Measurements from ENCODE around the gene ABCC10. TPM values are rescaled to one million over a fixed set of nuclear protein-coding genes. Genes with fewer than 3 reads are reported as not detected.

The ABCC10 gene
- total and polyA plus RNA-seq, 7 donors = 2.4 to 25.0 (median 12.2) TPM

DNA sequence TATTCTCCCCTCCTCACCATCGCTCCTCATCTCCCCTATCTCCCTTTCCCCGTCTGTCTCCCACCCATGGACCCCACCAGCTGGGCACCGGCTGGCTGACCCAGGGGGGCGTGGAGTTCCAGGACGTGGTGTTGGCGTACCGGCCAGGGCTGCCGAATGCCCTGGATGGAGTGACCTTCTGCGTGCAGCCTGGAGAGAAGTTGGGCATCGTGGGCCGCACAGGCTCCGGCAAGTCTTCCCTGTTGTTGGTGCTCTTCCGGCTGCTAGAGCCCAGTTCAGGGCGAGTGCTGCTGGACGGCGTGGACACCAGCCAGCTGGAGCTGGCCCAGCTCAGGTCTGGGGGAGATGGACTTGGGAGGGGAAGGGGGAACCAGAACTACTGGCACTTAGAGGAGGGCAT lies 20.3 kb downstream of the ABCC10 start:
- no peak overlapping the region for H3K27ac ChIP-seq
- TF ChIP-seq EP300 (IDR thresholded peaks at IDR 0.05) (no peak), POLR2A (IDR thresholded peaks at IDR 0.05) (no peak)
- no peaks in the 10 kb centered on the region for H3K4me1 ChIP-seq
- intact Hi-C loops (cut with DNase I) = no loop called here
- no peaks in the 10 kb centered on the region for H3K9me3 ChIP-seq
- no peak for DNase-seq
- 95 to 97% methylated on average over 16 of the region's 16 CpGs for WGBS, 2 donors
- no peak overlapping the region for H3K4me3 ChIP-seq
- H3K27me3 ChIP-seq = no peaks in the 10 kb centered on the region
- H3K36me3 ChIP-seq = peaks cover 45 to 96% (median 71%) of the 10 kb centered on the region in 4 donors

DNA sequence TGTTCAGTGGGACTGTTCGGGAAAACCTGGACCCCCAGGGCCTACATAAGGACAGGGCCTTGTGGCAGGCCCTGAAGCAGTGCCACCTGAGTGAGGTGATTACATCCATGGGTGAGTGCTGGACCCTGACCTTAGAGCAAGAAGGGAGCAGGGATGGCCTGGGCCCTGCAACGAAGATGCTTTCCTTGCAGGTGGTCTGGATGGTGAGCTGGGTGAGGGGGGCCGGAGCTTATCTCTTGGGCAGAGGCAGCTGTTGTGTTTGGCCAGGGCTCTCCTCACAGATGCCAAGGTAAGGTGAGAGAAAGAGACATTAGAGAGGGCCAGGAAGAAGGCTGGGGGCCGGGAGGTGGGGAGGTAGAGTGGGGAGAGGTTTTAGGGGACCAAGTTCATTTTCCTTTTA lies 21.6 kb downstream of the ABCC10 start:
- TF ChIP-seq EP300 (IDR thresholded peaks at IDR 0.05) (no peak), POLR2A (IDR thresholded peaks at IDR 0.05) (no peak), POLR2AphosphoS5 (IDR thresholded peaks at IDR 0.05) (no peak)
- TF ChIP-seq, protein P1, sequence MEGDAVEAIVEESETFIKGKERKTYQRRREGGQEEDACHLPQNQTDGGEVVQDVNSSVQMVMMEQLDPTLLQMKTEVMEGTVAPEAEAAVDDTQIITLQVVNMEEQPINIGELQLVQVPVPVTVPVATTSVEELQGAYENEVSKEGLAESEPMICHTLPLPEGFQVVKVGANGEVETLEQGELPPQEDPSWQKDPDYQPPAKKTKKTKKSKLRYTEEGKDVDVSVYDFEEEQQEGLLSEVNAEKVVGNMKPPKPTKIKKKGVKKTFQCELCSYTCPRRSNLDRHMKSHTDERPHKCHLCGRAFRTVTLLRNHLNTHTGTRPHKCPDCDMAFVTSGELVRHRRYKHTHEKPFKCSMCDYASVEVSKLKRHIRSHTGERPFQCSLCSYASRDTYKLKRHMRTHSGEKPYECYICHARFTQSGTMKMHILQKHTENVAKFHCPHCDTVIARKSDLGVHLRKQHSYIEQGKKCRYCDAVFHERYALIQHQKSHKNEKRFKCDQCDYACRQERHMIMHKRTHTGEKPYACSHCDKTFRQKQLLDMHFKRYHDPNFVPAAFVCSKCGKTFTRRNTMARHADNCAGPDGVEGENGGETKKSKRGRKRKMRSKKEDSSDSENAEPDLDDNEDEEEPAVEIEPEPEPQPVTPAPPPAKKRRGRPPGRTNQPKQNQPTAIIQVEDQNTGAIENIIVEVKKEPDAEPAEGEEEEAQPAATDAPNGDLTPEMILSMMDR (IDR thresholded peaks at IDR 0.05) = no peak
- intact Hi-C loops (cut with DNase I) = no loop called here
- no peaks in the 10 kb centered on the region for H3K9me3 ChIP-seq
- H3K36me3 ChIP-seq = peaks cover 45 to 87% (median 61%) of the 10 kb centered on the region in 4 donors
- WGBS, 2 donors = 93 to 97% methylated on average over 4 of the region's 4 CpGs
- H3K4me3 ChIP-seq = no peak overlapping the region
- H3K4me1 ChIP-seq = no peaks in the 10 kb centered on the region
- no peak overlapping the region for H3K27ac ChIP-seq
- no peaks in the 10 kb centered on the region for H3K27me3 ChIP-seq
- no peak for DNase-seq

DNA sequence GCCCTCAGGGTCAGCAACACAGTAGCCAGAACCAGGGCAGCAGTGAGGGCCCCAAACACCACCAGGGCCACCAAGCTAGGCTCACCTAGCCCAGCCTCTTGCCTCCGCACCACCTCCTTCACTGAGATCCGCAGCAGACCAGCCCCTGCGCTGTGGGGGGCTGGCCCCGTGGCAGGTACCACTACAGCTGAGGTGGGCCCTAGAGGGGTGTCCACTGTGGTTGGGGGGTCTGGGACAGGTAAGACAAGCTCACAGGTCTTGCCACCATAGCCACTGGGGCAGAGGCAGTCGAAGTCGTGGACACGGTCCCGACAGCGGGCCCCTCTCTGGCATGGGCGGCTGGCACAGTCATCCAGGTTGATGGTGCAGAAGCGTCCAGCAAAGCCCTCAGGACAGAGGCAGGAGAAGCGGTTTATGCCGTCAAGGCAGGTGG lies 23.4 kb downstream of the ABCC10 start:
- TF ChIP-seq POLR2AphosphoS5 (IDR thresholded peaks at IDR 0.05) (no peak), EP300 (IDR thresholded peaks at IDR 0.05) (no peak), POLR2A (IDR thresholded peaks at IDR 0.05) (no peak)
- TF ChIP-seq, protein P1 (IDR thresholded peaks at IDR 0.05) = no peak
- no peak for DNase-seq
- intact Hi-C loops (cut with DNase I) = no loop called here
- peaks cover 4 to 12% (median 4%) of the 10 kb centered on the region in 3 donors for H3K27me3 ChIP-seq
- no peak overlapping the region for H3K4me3 ChIP-seq
- H3K9me3 ChIP-seq = no peaks in the 10 kb centered on the region
- peaks cover 38 to 69% (median 44%) of the 10 kb centered on the region in 4 donors for H3K36me3 ChIP-seq
- H3K4me1 ChIP-seq = peaks cover 0 to 17% (median 13%) of the 10 kb centered on the region in 4 donors
- H3K27ac ChIP-seq = no peak overlapping the region
- 92 to 96% methylated on average over 13 of the region's 13 CpGs for whole genome bisulfite sequencing, 2 donors

- peaks cover 34 to 62% (median 39%) of the 10 kb centered on the region in 4 donors for H3K36me3 ChIP-seq
- no peak for DNase-seq
- peaks cover 0 to 22% (median 18%) of the 10 kb centered on the region in 4 donors for H3K4me1 ChIP-seq
- TF ChIP-seq EP300 (IDR thresholded peaks at IDR 0.05) (no peak), POLR2AphosphoS5 (IDR thresholded peaks at IDR 0.05) (no peak), POLR2A (IDR thresholded peaks at IDR 0.05) (no peak)
- TF ChIP-seq, protein P1 (IDR thresholded peaks at IDR 0.05) = no peak
- H3K27ac ChIP-seq = no peak overlapping the region
- no peaks in the 10 kb centered on the region for H3K9me3 ChIP-seq
- 82 to 93% methylated on average over 4 of the region's 4 CpGs for WGBS, 2 donors
- no peak overlapping the region for H3K4me3 ChIP-seq
- peaks cover 10 to 18% (median 11%) of the 10 kb centered on the region in 3 donors for H3K27me3 ChIP-seq
- intact Hi-C loops (cut with DNase I) = no loop called here
Observed at GRCh38 chr6:43451348-43451747, 24.0 kb downstream of the ABCC10 start.

DNA sequence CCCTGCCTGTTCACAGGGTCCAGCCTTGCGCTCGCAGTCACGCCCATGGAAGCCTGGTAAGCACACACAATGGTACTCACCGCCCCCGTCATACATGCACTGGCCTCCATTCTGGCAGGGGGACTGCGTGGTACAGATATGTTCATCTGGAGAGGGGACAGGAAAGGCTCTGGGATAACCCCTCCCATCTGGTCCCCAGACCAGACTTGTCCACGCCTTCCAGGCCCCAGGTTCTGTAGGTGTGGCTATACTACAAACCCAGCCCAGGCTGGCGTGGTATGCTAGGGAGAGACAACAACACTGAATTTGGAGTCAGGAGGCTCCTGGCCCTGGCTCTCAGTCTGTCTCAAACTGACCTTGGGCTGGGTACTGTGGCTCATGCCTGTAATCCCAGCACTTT lies 24.6 kb downstream of the ABCC10 start:
- DNase-seq = no peak
- H3K4me3 ChIP-seq = no peak overlapping the region
- intact Hi-C loops (cut with DNase I) = no loop called here
- WGBS, 2 donors = 91 to 95% methylated on average over 8 of the region's 8 CpGs
- H3K27ac ChIP-seq = no peak overlapping the region
- peaks cover 0 to 22% (median 18%) of the 10 kb centered on the region in 4 donors for H3K4me1 ChIP-seq
- H3K9me3 ChIP-seq = no peaks in the 10 kb centered on the region
- TF ChIP-seq POLR2A (IDR thresholded peaks at IDR 0.05) (no peak), POLR2AphosphoS5 (IDR thresholded peaks at IDR 0.05) (no peak), EP300 (IDR thresholded peaks at IDR 0.05) (no peak)
- TF ChIP-seq, protein P1 (IDR thresholded peaks at IDR 0.05) = no peak
- peaks cover 15 to 24% (median 16%) of the 10 kb centered on the region in 3 donors for H3K27me3 ChIP-seq
- H3K36me3 ChIP-seq = peaks cover 34 to 57% (median 39%) of the 10 kb centered on the region in 4 donors
